ENCODE results near the gene PTPRE.

DNA sequence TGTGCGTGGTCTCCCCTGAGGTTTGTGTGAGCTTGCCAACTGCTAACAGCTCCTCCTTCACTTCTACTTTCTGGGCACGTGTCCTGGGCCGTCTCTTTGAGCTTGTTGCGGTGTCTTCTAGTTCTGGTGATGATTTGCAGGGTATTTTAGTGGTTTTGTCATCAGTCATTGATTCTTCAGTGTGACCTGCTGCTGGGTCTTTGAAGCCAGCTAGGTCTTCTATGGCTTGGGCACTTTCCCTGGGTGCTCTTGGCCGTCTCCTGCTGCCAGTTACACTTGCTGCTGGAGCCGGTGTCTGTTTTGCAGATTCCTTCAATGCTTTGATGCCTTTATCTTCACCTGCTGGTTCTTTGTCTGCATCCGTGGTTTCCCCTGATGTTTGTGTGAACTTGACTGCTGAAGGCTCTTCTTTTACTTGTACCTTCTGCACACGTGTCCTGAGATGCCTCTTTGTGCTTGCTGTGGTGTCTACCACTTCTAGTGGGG lies 196.4 kb downstream of the PTPRE start:
- TF ChIP-seq, protein P1, sequence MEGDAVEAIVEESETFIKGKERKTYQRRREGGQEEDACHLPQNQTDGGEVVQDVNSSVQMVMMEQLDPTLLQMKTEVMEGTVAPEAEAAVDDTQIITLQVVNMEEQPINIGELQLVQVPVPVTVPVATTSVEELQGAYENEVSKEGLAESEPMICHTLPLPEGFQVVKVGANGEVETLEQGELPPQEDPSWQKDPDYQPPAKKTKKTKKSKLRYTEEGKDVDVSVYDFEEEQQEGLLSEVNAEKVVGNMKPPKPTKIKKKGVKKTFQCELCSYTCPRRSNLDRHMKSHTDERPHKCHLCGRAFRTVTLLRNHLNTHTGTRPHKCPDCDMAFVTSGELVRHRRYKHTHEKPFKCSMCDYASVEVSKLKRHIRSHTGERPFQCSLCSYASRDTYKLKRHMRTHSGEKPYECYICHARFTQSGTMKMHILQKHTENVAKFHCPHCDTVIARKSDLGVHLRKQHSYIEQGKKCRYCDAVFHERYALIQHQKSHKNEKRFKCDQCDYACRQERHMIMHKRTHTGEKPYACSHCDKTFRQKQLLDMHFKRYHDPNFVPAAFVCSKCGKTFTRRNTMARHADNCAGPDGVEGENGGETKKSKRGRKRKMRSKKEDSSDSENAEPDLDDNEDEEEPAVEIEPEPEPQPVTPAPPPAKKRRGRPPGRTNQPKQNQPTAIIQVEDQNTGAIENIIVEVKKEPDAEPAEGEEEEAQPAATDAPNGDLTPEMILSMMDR (IDR thresholded peaks at IDR 0.05; ENCODE audit: insufficient read depth, low read length) = no peak
- TF ChIP-seq GABPA (IDR thresholded peaks at IDR 0.05; ENCODE audit: low read depth) (no peak), POLR2AphosphoS5 (IDR thresholded peaks at IDR 0.05; ENCODE audit: low read depth) (no peak), SPI1 (IDR thresholded peaks at IDR 0.05; ENCODE audit: borderline replicate concordance, low read depth) (no peak)
- TF ChIP-seq, protein P2, sequence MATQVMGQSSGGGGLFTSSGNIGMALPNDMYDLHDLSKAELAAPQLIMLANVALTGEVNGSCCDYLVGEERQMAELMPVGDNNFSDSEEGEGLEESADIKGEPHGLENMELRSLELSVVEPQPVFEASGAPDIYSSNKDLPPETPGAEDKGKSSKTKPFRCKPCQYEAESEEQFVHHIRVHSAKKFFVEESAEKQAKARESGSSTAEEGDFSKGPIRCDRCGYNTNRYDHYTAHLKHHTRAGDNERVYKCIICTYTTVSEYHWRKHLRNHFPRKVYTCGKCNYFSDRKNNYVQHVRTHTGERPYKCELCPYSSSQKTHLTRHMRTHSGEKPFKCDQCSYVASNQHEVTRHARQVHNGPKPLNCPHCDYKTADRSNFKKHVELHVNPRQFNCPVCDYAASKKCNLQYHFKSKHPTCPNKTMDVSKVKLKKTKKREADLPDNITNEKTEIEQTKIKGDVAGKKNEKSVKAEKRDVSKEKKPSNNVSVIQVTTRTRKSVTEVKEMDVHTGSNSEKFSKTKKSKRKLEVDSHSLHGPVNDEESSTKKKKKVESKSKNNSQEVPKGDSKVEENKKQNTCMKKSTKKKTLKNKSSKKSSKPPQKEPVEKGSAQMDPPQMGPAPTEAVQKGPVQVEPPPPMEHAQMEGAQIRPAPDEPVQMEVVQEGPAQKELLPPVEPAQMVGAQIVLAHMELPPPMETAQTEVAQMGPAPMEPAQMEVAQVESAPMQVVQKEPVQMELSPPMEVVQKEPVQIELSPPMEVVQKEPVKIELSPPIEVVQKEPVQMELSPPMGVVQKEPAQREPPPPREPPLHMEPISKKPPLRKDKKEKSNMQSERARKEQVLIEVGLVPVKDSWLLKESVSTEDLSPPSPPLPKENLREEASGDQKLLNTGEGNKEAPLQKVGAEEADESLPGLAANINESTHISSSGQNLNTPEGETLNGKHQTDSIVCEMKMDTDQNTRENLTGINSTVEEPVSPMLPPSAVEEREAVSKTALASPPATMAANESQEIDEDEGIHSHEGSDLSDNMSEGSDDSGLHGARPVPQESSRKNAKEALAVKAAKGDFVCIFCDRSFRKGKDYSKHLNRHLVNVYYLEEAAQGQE (IDR thresholded peaks at IDR 0.05; ENCODE audit: insufficient replicate concordance, low read depth) = no peak

Measured in HL-60 (cell line).